NCI-H69 (cell line): ENCODE measurements around the gene SLC35D3.

Source experiments
- DNase-seq: peaks from one replicate; lab custom pipeline; 2025; lab: John Stamatoyannopoulos, UW

The SLC35D3 gene

DNA sequence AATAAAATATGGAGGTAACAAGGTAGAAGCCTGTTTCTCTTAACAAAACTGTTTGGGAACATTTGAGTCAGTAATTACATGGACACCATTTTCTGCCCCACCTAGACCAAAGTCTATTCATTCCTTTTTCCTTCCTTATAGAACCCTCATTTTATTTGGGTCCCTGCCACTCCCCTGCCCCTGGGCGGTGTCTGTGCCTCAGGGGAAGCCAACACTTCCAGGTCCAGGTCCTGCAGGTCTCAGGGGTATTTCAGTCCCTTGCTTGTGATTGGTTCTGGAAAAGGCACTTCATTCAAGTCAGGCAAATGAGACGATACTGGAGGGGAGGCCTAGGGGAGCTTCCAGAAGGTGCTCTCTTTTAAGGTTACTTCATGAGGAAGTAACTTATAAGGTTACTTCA is 42.3 kb downstream of the SLC35D3 start:
- peak; percentile 31 for DNase-seq

GRCh38 chr6:136967876-136968752 is 46.0 kb downstream of the SLC35D3 start:
- DNase-seq: peak; percentile 93

GRCh38 chr6:136968837-136969236 is 46.7 kb downstream of the SLC35D3 start:
- DNase-seq: peak; percentile 40

- DNase-seq: peak; percentile 56
Measured at GRCh38 chr6:136969433-136969832, 47.3 kb downstream of the SLC35D3 start.

DNA sequence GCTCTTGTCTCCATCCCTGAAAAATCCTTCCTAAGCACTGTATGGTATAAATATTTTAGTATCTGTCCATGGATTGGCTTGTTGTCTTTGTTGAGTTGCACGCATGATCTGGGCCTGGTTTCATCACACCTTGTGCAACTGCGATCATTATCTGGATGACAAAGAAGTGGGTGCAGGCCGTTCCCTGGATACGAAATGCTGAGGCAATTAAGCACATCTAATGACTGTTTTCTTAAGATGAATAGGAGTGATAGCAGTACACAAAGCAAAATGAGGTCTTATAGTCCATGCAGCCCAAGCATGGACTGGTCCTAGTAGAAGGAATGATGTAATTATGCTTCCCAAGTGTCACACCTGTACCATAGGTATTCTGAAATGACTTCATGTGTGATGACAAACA is 47.8 kb downstream of the SLC35D3 start:
- DNase-seq: peak; percentile 84

- DNase-seq: no peak
Measured at GRCh38 chr6:136971609-136972008, 49.5 kb downstream of the SLC35D3 start.

DNA sequence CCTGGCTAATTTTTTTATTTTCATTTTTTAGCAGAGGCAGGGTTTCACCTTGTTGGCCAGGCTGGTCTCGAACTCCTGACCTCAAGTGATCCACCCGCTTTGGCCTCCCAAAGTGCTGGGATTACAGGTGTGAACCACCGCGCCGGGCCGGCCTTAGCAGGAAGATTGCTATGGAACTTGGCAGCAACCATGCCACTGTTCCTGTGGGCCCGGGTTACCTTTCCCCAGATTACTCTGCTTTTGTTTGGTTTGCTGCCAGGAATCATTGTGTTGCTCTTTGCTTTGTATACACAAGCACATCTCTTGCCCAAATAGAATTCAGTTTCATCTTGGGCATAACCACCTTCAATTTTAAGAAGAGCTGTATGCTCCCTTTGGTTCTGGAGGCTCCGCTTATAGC is 51.7 kb downstream of the SLC35D3 start:
- DNase-seq: peak; percentile 56
